WTC11 (cell line): ENCODE results near the gene SPEM3. TPM values are rescaled to one million over a fixed set of nuclear protein-coding genes. Genes with fewer than 3 reads are reported as not detected.

ENCODE experiments used
- ATAC-seq: fragments of 200-7000 bp; cut with Tn5 transposase; 2 replicates; pipeline ENCODE4 v1.10.0; 2021; ENCODE audit warnings: mild to moderate bottlenecking, moderate library complexity
- CTCF ChIA-PET: fragments of 300-600 bp; sonication (Branson Sonifier 250); formaldehyde crosslinking; loops from one replicate; lab custom pipeline; 2021; ENCODE audit warnings: antibody characterized with exemption; lab: Charles Lee
- POLR2A ChIA-PET: fragments of 350-600 bp; sonication (Branson Sonifier 250); formaldehyde crosslinking; loops from one replicate; lab custom pipeline; 2021; ENCODE audit warnings: antibody characterized with exemption; lab: Charles Lee
- DNase-seq: peaks from one replicate; pipeline ENCODE4 v3.0.0; 2021; ENCODE audit warnings: low spot score
- H3K27ac Mint-ChIP-seq: 2 replicates; pipeline ENCODE4 v1.8.0; 2021; ENCODE audit warnings: mixed read lengths
- H3K27me3 Mint-ChIP-seq: 2 replicates; pipeline ENCODE4 v1.8.0; 2021; ENCODE audit warnings: low read depth, mild to moderate bottlenecking, moderate library complexity, mixed read lengths
- H3K36me3 Mint-ChIP-seq: 2 replicates; pipeline ENCODE4 v1.8.0; 2021; ENCODE audit warnings: mixed read lengths
- H3K4me1 Mint-ChIP-seq: 2 replicates; pipeline ENCODE4 v1.8.0; 2022; ENCODE audit warnings: mixed read lengths
- H3K4me3 Mint-ChIP-seq: 2 replicates; pipeline ENCODE4 v1.8.0; 2021; ENCODE audit warnings: mild to moderate bottlenecking, moderate library complexity, mixed read lengths
- H3K9me3 Mint-ChIP-seq: 2 replicates; pipeline ENCODE4 v1.8.0; 2021; ENCODE audit warnings: mixed read lengths
- ATF1 ChIP-seq: sonication (generic); formaldehyde crosslinking; IDR thresholded peaks from 2 replicates; pipeline ENCODE4 v1.8.1; 2023; ENCODE audit warnings: mild to moderate bottlenecking, moderate library complexity, missing genetic modification reagents
- ESRRA ChIP-seq: sonication (generic); formaldehyde crosslinking; IDR thresholded peaks from 2 replicates; pipeline ENCODE4 v1.8.1; 2022; ENCODE audit warnings: mild to moderate bottlenecking, missing genetic modification reagents, borderline replicate concordance
- ETV6 ChIP-seq: sonication (generic); formaldehyde crosslinking; IDR thresholded peaks from 2 replicates; pipeline ENCODE4 v1.8.1; 2022; ENCODE audit warnings: mild to moderate bottlenecking, missing genetic modification reagents
- FOXK1 ChIP-seq: sonication (generic); formaldehyde crosslinking; IDR thresholded peaks from 2 replicates; pipeline ENCODE4 v1.8.0; 2022; ENCODE audit warnings: mild to moderate bottlenecking, moderate library complexity, missing genetic modification reagents
- FOXP1 ChIP-seq: sonication (generic); formaldehyde crosslinking; IDR thresholded peaks from 2 replicates; pipeline ENCODE4 v1.8.0; 2022; ENCODE audit warnings: missing genetic modification reagents, mild to moderate bottlenecking, moderate library complexity, borderline replicate concordance
- JUN ChIP-seq: sonication (generic); formaldehyde crosslinking; IDR thresholded peaks from 2 replicates; pipeline ENCODE4 v1.8.0; 2023; ENCODE audit warnings: mild to moderate bottlenecking, missing genetic modification reagents
- KAT7 ChIP-seq: sonication (generic); formaldehyde crosslinking; IDR thresholded peaks from 2 replicates; pipeline ENCODE4 v1.8.1; 2023; ENCODE audit warnings: missing genetic modification reagents, mild to moderate bottlenecking, borderline replicate concordance
- SOX15 ChIP-seq: fragments of 250-450 bp; sonication (Bioruptor Pico); IDR thresholded peaks from 2 replicates; pipeline ENCODE4 v1.9.0; 2021; ENCODE audit warnings: mild to moderate bottlenecking
- SP1 ChIP-seq: sonication (generic); formaldehyde crosslinking; conservative IDR thresholded peaks from 2 replicates; pipeline ENCODE4 v1.8.1; 2022; ENCODE audit warnings: missing genetic modification reagents
- ZNF423 ChIP-seq: fragments of 250-450 bp; sonication (Bioruptor Pico); IDR thresholded peaks from 2 replicates; pipeline ENCODE4 v2.1.2; 2022; ENCODE audit warnings: mild to moderate bottlenecking, moderate library complexity
- total RNA-seq: library from RNA; stranded (reverse); gene quantifications from 3 replicates; pipeline ENCODE4 v1.2.3, GENCODE V29; 2021
- TF ChIP-seq, protein P1 (sequence below): sonication (generic); formaldehyde crosslinking; IDR thresholded peaks from 2 replicates; pipeline ENCODE4 v1.8.1; 2023; ENCODE audit warnings: mild to moderate bottlenecking, missing genetic modification reagents
- TF ChIP-seq, protein P2 (sequence below): sonication (generic); formaldehyde crosslinking; IDR thresholded peaks from 2 replicates; pipeline ENCODE4 v1.8.0; 2023; ENCODE audit warnings: missing genetic modification reagents, mild to moderate bottlenecking, borderline replicate concordance
- TF ChIP-seq, protein P3 (sequence below): sonication (generic); formaldehyde crosslinking; IDR thresholded peaks from 2 replicates; pipeline ENCODE4 v1.8.1; 2022; ENCODE audit warnings: mild to moderate bottlenecking, moderate library complexity, missing genetic modification reagents
- TF ChIP-seq, protein P4 (sequence below): fragments of 250-450 bp; sonication (Bioruptor Pico); IDR thresholded peaks from 2 replicates; pipeline ENCODE4 v1.9.0; 2021; ENCODE audit warnings: moderate library complexity, mild to moderate bottlenecking, inconsistent platforms, borderline replicate concordance
- TF ChIP-seq, protein P5 (sequence below): sonication (generic); formaldehyde crosslinking; IDR thresholded peaks from 2 replicates; pipeline ENCODE4 v1.8.1; 2023; ENCODE audit warnings: mild to moderate bottlenecking, moderate library complexity, missing genetic modification reagents
- TF ChIP-seq, protein P6 (sequence below): fragments of 250-450 bp; sonication (Bioruptor Pico); conservative IDR thresholded peaks from 2 replicates; pipeline ENCODE4 v1.9.0; 2021; ENCODE audit warnings: mild to moderate bottlenecking

SPEM3 gene
- total RNA-seq, 1 experiment from 2014 or later = not detected

GRCh38 chr17:7437950-7438614, 9.4 kb downstream of the SPEM3 start:
- ATAC-seq = peak; percentile 1
- DNase-seq = peak; percentile 89
- TF ChIP-seq ATF1 (CRISPR knock-in tag) = 0 out of 2 replicates have a peak, but pooled peaks have one; percentile 38
- peak; percentile 54; the same call in 1 of the 2 replicates for TF ChIP-seq ESRRA (CRISPR knock-in tag)
- no peak for TF ChIP-seq JUN (CRISPR knock-in tag)
- peak; percentile 66; the same call in 1 of the 2 replicates for TF ChIP-seq SP1 (CRISPR knock-in tag)
- TF ChIP-seq, protein P1, sequence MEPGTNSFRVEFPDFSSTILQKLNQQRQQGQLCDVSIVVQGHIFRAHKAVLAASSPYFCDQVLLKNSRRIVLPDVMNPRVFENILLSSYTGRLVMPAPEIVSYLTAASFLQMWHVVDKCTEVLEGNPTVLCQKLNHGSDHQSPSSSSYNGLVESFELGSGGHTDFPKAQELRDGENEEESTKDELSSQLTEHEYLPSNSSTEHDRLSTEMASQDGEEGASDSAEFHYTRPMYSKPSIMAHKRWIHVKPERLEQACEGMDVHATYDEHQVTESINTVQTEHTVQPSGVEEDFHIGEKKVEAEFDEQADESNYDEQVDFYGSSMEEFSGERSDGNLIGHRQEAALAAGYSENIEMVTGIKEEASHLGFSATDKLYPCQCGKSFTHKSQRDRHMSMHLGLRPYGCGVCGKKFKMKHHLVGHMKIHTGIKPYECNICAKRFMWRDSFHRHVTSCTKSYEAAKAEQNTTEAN (CRISPR knock-in tag) = peak; percentile 12; the same call in 1 of the 2 replicates
- TF ChIP-seq ETV6 (CRISPR knock-in tag) = peak; percentile 35; the same call in 1 of the 2 replicates
- TF ChIP-seq, protein P2, sequence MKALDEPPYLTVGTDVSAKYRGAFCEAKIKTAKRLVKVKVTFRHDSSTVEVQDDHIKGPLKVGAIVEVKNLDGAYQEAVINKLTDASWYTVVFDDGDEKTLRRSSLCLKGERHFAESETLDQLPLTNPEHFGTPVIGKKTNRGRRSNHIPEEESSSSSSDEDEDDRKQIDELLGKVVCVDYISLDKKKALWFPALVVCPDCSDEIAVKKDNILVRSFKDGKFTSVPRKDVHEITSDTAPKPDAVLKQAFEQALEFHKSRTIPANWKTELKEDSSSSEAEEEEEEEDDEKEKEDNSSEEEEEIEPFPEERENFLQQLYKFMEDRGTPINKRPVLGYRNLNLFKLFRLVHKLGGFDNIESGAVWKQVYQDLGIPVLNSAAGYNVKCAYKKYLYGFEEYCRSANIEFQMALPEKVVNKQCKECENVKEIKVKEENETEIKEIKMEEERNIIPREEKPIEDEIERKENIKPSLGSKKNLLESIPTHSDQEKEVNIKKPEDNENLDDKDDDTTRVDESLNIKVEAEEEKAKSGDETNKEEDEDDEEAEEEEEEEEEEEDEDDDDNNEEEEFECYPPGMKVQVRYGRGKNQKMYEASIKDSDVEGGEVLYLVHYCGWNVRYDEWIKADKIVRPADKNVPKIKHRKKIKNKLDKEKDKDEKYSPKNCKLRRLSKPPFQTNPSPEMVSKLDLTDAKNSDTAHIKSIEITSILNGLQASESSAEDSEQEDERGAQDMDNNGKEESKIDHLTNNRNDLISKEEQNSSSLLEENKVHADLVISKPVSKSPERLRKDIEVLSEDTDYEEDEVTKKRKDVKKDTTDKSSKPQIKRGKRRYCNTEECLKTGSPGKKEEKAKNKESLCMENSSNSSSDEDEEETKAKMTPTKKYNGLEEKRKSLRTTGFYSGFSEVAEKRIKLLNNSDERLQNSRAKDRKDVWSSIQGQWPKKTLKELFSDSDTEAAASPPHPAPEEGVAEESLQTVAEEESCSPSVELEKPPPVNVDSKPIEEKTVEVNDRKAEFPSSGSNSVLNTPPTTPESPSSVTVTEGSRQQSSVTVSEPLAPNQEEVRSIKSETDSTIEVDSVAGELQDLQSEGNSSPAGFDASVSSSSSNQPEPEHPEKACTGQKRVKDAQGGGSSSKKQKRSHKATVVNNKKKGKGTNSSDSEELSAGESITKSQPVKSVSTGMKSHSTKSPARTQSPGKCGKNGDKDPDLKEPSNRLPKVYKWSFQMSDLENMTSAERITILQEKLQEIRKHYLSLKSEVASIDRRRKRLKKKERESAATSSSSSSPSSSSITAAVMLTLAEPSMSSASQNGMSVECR (CRISPR knock-in tag) = 0 out of 2 replicates have a peak, but pooled peaks have one; percentile 21
- TF ChIP-seq, protein P3, sequence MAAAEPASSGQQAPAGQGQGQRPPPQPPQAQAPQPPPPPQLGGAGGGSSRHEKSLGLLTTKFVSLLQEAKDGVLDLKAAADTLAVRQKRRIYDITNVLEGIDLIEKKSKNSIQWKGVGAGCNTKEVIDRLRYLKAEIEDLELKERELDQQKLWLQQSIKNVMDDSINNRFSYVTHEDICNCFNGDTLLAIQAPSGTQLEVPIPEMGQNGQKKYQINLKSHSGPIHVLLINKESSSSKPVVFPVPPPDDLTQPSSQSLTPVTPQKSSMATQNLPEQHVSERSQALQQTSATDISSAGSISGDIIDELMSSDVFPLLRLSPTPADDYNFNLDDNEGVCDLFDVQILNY (CRISPR knock-in tag) = peak; percentile 81
- peak; percentile 65; the same call in 1 of the 2 replicates for TF ChIP-seq FOXP1 (CRISPR knock-in tag)
- TF ChIP-seq, protein P4, sequence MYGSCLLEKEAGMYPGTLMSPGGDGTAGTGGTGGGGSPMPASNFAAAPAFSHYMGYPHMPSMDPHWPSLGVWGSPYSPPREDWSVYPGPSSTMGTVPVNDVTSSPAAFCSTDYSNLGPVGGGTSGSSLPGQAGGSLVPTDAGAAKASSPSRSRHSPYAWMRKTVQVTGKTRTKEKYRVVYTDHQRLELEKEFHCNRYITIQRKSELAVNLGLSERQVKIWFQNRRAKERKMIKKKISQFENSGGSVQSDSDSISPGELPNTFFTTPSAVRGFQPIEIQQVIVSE (CRISPR knock-in tag) = no peak
- TF ChIP-seq, protein P5, sequence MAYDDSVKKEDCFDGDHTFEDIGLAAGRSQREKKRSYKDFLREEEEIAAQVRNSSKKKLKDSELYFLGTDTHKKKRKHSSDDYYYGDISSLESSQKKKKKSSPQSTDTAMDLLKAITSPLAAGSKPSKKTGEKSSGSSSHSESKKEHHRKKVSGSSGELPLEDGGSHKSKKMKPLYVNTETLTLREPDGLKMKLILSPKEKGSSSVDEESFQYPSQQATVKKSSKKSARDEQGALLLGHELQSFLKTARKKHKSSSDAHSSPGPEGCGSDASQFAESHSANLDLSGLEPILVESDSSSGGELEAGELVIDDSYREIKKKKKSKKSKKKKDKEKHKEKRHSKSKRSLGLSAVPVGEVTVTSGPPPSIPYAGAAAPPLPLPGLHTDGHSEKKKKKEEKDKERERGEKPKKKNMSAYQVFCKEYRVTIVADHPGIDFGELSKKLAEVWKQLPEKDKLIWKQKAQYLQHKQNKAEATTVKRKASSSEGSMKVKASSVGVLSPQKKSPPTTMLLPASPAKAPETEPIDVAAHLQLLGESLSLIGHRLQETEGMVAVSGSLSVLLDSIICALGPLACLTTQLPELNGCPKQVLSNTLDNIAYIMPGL (CRISPR knock-in tag) = 0 out of 2 replicates have a peak, but pooled peaks have one; percentile 42
- peak; percentile 57; the same call in 1 of the 2 replicates for TF ChIP-seq KAT7
- no peak for TF ChIP-seq FOXK1
- TF ChIP-seq, protein P6, sequence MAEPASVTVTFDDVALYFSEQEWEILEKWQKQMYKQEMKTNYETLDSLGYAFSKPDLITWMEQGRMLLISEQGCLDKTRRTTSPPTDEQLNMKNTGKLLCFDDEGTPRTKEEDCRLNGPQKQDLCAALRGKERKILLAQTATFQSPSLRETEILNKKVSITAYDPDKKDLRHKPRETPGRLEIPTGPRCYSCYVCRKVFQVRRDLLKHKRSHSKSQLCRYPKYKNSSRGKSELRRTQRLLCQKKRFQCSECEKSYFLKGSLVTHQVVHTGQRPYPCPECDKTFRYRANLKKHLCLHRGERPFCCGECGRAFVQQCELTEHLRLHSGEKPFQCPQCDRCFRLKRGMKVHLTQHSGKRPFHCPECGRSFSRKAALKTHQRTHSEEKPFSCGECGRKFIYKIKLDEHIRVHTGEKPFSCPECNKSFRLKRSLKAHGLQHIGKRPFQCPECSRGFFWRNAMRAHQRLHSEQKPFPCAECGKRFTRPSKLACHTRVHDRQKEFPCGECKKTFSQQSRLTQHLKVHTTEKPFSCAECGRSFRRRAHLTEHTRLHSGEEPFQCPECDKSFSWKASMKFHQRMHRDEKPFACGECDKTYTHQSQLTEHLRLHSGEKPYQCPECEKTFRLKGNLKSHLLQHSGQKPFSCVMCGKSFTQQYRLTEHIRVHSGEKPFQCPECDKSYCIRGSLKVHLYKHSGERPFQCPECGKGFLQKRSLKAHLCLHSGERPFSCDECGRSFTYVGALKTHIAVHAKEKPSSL (CRISPR knock-in tag) = no peak
- TF ChIP-seq SOX15 (CRISPR knock-in tag) = no peak
- TF ChIP-seq ZNF423 (CRISPR knock-in tag) = no peak
- H3K4me1 Mint-ChIP-seq = peaks cover 30% of the 10 kb centered on the region
- peaks cover 22% of the 10 kb centered on the region for H3K27me3 Mint-ChIP-seq
- ChIA-PET POLR2A (interaction anchor here (0.9 to 4.0 kb wide), 6 partner anchors 34 to 123 kb away, joined by 3 to 38 read pairs (median 3); partner anchors contain the start of genes POLR2A, SLC35G6, TMEM256 and ZBTB4), CTCF (interaction anchor here (0.6 to 4.7 kb wide), 15 partner anchors 8 to 152 kb away, joined by 3 to 69 read pairs (median 10); partner anchors contain the start of genes ACAP1, KCTD11, NEURL4 and PLSCR3)
- no peaks in the 10 kb centered on the region for H3K36me3 Mint-ChIP-seq
- peak overlapping the region; percentile 95 for H3K27ac Mint-ChIP-seq
- H3K9me3 Mint-ChIP-seq = no peaks in the 10 kb centered on the region
- H3K4me3 Mint-ChIP-seq = peak overlapping the region; percentile 90
